Measurements from ENCODE around the gene SHC2. TPM values are rescaled to one million over a fixed set of nuclear protein-coding genes. Genes with fewer than 3 reads are reported as not detected.

The SHC2 gene
- total and polyA plus RNA-seq, 9 of the 15 experiments (the other 6 are each of a cell fraction or from before 2014, with no cell fraction given): 0.14 to 0.36 (median 0.17) TPM; not detected in 5

DNA sequence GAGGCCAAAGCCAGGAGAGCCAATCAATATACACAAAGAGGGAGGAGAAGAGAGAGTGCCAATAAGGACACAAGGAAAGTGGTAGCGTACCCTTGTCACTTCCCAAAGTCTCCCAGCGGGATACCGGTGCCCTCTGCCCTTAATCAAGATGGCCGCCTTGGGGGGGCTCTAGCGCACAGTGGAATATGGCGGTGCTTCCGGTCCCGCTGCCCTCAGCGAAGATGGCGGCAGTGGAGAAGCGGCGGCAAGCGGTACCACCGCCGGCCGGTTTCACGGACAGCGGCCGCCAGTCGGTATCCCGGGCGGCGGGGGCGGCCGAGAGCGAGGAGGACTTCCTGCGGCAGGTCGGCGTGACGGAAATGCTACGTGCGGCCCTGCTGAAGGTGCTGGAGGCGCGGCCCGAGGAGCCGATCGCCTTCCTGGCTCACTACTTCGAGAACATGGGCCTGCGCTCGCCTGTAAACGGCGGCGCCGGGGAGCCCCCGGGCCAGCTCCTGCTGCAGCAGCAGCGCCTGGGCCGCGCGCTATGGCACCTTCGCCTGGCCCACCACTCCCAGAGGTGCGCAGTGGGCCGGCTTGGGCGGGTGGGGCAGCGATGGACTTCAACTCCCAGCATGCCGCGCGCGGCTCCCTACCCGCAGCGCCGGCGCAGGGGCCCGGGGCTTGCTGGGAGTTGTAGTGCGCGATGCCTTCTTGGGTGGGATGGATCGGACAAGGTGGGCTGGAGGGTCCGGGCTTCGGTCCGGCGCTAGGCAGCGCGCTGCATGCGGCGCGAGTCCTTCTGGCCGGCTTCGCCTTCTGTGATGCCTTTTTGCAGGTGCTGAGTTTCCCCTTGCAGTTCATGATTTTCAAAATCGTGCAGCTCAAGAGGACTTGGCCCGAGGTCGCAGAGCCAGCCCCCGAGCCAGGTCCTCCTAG is 46.7 kb upstream of the SHC2 start, which contains the start of gene TPGS1 (continued):
- TF ChIP-seq MGA (IDR thresholded peaks at IDR 0.05) (no peak), ZBTB34 (CRISPR knock-in tag; IDR thresholded peaks at IDR 0.05) (no peak), PHF8 (IDR thresholded peaks at IDR 0.05; ENCODE audit: borderline replicate concordance, low read length) (peak; percentile 99), SMAD4 (CRISPR knock-in tag; conservative IDR thresholded peaks at IDR 0.05) (peak; percentile 79), ZNF609 (CRISPR knock-in tag; IDR thresholded peaks at IDR 0.05; ENCODE audit: borderline replicate concordance) (no peak), ZNF561 (CRISPR knock-in tag; conservative IDR thresholded peaks at IDR 0.05) (no peak), ELF4 (CRISPR knock-in tag; IDR thresholded peaks at IDR 0.05) (no peak)

Data from K562 (cell line).